SK-N-SH treated with all-trans-retinoic acid at 6 μM for 48 hours (cell line): Measurements from ENCODE around the gene TREX2.

ENCODE experiments used
- ATAC-seq: fragments of 200-7000 bp; cut with Tn5 transposase; 3 replicates; pipeline ENCODE4 v1.9.1; 2020; ENCODE audit warnings: mild to moderate bottlenecking, moderate library complexity
- ARNTL ChIP-seq: fragments of 450-650 bp; formaldehyde crosslinking; IDR thresholded peaks from 2 replicates; pipeline ENCODE4 v1.5.0; 2020; ENCODE audit warnings: low read depth, mild to moderate bottlenecking, moderate library complexity, borderline replicate concordance
- BACH2 ChIP-seq: fragments of 250-450 bp; sonication (Bioruptor Pico); IDR thresholded peaks from 2 replicates; pipeline ENCODE4 v1.9.0; 2021; ENCODE audit warnings: mild to moderate bottlenecking, borderline replicate concordance
- CREB5 ChIP-seq: fragments of 250-450 bp; sonication (Bioruptor Pico); IDR thresholded peaks from 2 replicates; pipeline ENCODE4 v1.5.1; 2020; ENCODE audit warnings: low read depth, mild to moderate bottlenecking, moderate library complexity
- CSDC2 ChIP-seq: fragments of 250-450 bp; sonication (Bioruptor Pico); IDR thresholded peaks from 2 replicates; pipeline ENCODE4 v1.5.0; 2020; ENCODE audit warnings: mild to moderate bottlenecking, moderate library complexity
- ESRRG ChIP-seq: fragments of 250-450 bp; sonication (Bioruptor Pico); IDR thresholded peaks from 2 replicates; pipeline ENCODE4 v1.6.1; 2021; ENCODE audit warnings: mild to moderate bottlenecking
- GLIS3 ChIP-seq: fragments of 250-450 bp; sonication (Bioruptor Pico); IDR thresholded peaks from 2 replicates; pipeline ENCODE4 v1.5.0; 2020; ENCODE audit warnings: mild to moderate bottlenecking, moderate library complexity
- ISL1 ChIP-seq: fragments of 250-450 bp; sonication (Bioruptor Pico); IDR thresholded peaks from 2 replicates; pipeline ENCODE4 v2.1.2; 2022; ENCODE audit warnings: mild to moderate bottlenecking, moderate library complexity
- OSR1 ChIP-seq: fragments of 250-450 bp; sonication (Bioruptor Pico); IDR thresholded peaks from 2 replicates; pipeline ENCODE4 v1.8.0; 2022; ENCODE audit warnings: moderate library complexity, mild to moderate bottlenecking, inconsistent platforms
- POU6F1 ChIP-seq: fragments of 250-450 bp; sonication (Bioruptor Pico); IDR thresholded peaks from 2 replicates; pipeline ENCODE4 v1.8.0; 2021; ENCODE audit warnings: low read depth, mild to moderate bottlenecking, moderate library complexity, borderline replicate concordance
- PPARA ChIP-seq: fragments of 250-450 bp; sonication (Bioruptor Pico); IDR thresholded peaks from 2 replicates; pipeline ENCODE4 v1.5.0; 2020; ENCODE audit warnings: mild to moderate bottlenecking, borderline replicate concordance
- RARB ChIP-seq: fragments of 250-450 bp; sonication (Bioruptor Pico); IDR thresholded peaks from 2 replicates; pipeline ENCODE4 v1.8.0; 2021; ENCODE audit warnings: mild to moderate bottlenecking, moderate library complexity
- SNAI2 ChIP-seq: fragments of 250-450 bp; sonication (Bioruptor Pico); IDR thresholded peaks from 2 replicates; pipeline ENCODE4 v1.5.0; 2020; ENCODE audit warnings: mild to moderate bottlenecking, moderate library complexity
- TCF4 ChIP-seq: fragments of 250-450 bp; sonication (Bioruptor Pico); IDR thresholded peaks from 2 replicates; pipeline ENCODE4 v1.8.0; 2021; ENCODE audit warnings: mild to moderate bottlenecking, moderate library complexity, borderline replicate concordance
- TOX ChIP-seq: fragments of 250-450 bp; sonication (Bioruptor Pico); IDR thresholded peaks from 2 replicates; pipeline ENCODE4 v1.8.0; 2021; ENCODE audit warnings: mild to moderate bottlenecking, moderate library complexity, borderline replicate concordance
- TSHZ2 ChIP-seq: fragments of 250-450 bp; sonication (Bioruptor Pico); IDR thresholded peaks from 2 replicates; pipeline ENCODE4 v1.5.0; 2020; ENCODE audit warnings: mild to moderate bottlenecking, moderate library complexity
- ZC3H10 ChIP-seq: fragments of 250-450 bp; sonication (Bioruptor Pico); IDR thresholded peaks from 2 replicates; pipeline ENCODE4 v1.5.1; 2021; ENCODE audit warnings: mild to moderate bottlenecking, moderate library complexity
- ZFP3 ChIP-seq: fragments of 250-450 bp; sonication (Bioruptor Pico); IDR thresholded peaks from 2 replicates; pipeline ENCODE4 v1.5.0; 2020; ENCODE audit warnings: mild to moderate bottlenecking, moderate library complexity
- ZFP30 ChIP-seq: fragments of 450-650 bp; formaldehyde crosslinking; IDR thresholded peaks from 2 replicates; pipeline ENCODE4 v1.5.0; 2022; ENCODE audit warnings: mild to moderate bottlenecking, moderate library complexity
- ZNF565 ChIP-seq: fragments of 450-650 bp; formaldehyde crosslinking; conservative IDR thresholded peaks from 2 replicates; pipeline ENCODE4 v1.5.0; 2020; ENCODE audit warnings: low read depth, mild to moderate bottlenecking, moderate library complexity
- ZNF70 ChIP-seq: fragments of 450-650 bp; formaldehyde crosslinking; IDR thresholded peaks from 2 replicates; pipeline ENCODE4 v1.5.0; 2020; ENCODE audit warnings: mild to moderate bottlenecking, moderate library complexity
- ZNF8 ChIP-seq: fragments of 450-650 bp; formaldehyde crosslinking; IDR thresholded peaks from 2 replicates; pipeline ENCODE4 v1.5.0; 2020; ENCODE audit warnings: mild to moderate bottlenecking, moderate library complexity
- TF ChIP-seq, protein P1 (sequence below): fragments of 250-450 bp; sonication (Bioruptor Pico); IDR thresholded peaks from 2 replicates; pipeline ENCODE4 v1.8.0; 2020; ENCODE audit warnings: mild to moderate bottlenecking, moderate library complexity, borderline replicate concordance
- TF ChIP-seq, protein P2 (sequence below): fragments of 250-450 bp; sonication (Bioruptor Pico); IDR thresholded peaks from 2 replicates; pipeline ENCODE4 v1.5.1; 2021; ENCODE audit warnings: mild to moderate bottlenecking, moderate library complexity

Gene TREX2

GRCh38 chrX:153409414-153410101 is 36.3 kb downstream of the TREX2 start:
- no peak for ATAC-seq
- TF ChIP-seq ESRRG (no peak), TCF4 (CRISPR knock-in tag) (no peak), ARNTL (no peak), TSHZ2 (no peak), CSDC2 (no peak), POU6F1 (CRISPR knock-in tag) (no peak), ISL1 (CRISPR knock-in tag) (no peak), GLIS3 (CRISPR knock-in tag) (no peak), ZFP30 (CRISPR knock-in tag) (no peak), CREB5 (CRISPR knock-in tag) (no peak), ZNF70 (no peak), RARB (CRISPR knock-in tag) (no peak), ZFP3 (no peak), OSR1 (CRISPR knock-in tag) (no peak), SNAI2 (no peak), BACH2 (CRISPR knock-in tag) (no peak), TOX (CRISPR knock-in tag) (no peak), ZNF8 (CRISPR knock-in tag) (no peak), PPARA (CRISPR knock-in tag) (no peak)
- TF ChIP-seq, protein P1, sequence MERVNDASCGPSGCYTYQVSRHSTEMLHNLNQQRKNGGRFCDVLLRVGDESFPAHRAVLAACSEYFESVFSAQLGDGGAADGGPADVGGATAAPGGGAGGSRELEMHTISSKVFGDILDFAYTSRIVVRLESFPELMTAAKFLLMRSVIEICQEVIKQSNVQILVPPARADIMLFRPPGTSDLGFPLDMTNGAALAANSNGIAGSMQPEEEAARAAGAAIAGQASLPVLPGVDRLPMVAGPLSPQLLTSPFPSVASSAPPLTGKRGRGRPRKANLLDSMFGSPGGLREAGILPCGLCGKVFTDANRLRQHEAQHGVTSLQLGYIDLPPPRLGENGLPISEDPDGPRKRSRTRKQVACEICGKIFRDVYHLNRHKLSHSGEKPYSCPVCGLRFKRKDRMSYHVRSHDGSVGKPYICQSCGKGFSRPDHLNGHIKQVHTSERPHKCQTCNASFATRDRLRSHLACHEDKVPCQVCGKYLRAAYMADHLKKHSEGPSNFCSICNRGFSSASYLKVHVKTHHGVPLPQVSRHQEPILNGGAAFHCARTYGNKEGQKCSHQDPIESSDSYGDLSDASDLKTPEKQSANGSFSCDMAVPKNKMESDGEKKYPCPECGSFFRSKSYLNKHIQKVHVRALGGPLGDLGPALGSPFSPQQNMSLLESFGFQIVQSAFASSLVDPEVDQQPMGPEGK: no peak

DNA sequence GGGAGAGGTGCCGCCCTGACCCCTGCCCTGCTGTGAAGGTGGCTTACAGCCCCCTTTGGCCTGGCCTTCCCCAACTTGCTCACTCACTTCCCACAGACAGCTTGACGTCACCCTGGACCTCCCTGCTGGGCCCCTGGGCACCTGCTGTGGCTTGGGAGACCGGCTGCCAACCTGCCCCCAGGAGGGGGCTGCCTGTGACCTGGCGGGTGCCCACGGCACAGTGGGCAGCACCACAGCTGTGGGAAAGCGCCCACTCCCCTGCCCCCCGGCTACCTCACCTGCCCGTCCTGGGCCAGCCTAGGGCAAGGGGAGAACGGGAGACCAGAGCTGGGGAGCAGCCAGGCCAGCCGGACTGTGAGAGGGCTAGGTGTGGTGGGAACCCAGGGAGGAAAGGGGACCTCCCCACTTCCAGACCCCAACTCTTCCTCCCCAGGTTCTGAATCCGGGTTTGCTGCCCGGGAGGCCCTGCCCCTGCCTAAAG is 36.9 kb downstream of the TREX2 start:
- no peak for TF ChIP-seq TOX (CRISPR knock-in tag)
- no peak for TF ChIP-seq ZC3H10 (CRISPR knock-in tag)
- TF ChIP-seq CSDC2: no peak
- TF ChIP-seq PPARA (CRISPR knock-in tag): no peak
- TF ChIP-seq GLIS3 (CRISPR knock-in tag): no peak
- TF ChIP-seq ESRRG: no peak
- TF ChIP-seq BACH2 (CRISPR knock-in tag): no peak
- TF ChIP-seq TSHZ2: no peak
- TF ChIP-seq, protein P1: no peak
- no peak for TF ChIP-seq ZNF8 (CRISPR knock-in tag)
- TF ChIP-seq, protein P2, sequence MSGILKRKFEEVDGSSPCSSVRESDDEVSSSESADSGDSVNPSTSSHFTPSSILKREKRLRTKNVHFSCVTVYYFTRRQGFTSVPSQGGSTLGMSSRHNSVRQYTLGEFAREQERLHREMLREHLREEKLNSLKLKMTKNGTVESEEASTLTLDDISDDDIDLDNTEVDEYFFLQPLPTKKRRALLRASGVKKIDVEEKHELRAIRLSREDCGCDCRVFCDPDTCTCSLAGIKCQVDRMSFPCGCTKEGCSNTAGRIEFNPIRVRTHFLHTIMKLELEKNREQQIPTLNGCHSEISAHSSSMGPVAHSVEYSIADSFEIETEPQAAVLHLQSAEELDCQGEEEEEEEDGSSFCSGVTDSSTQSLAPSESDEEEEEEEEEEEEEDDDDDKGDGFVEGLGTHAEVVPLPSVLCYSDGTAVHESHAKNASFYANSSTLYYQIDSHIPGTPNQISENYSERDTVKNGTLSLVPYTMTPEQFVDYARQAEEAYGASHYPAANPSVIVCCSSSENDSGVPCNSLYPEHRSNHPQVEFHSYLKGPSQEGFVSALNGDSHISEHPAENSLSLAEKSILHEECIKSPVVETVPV (CRISPR knock-in tag): no peak
- TF ChIP-seq CREB5 (CRISPR knock-in tag): no peak
- TF ChIP-seq ZNF565 (CRISPR knock-in tag): no peak
- no peak for TF ChIP-seq ZFP30 (CRISPR knock-in tag)
- TF ChIP-seq SNAI2: no peak
- TF ChIP-seq ZFP3: no peak
- no peak for TF ChIP-seq ISL1 (CRISPR knock-in tag)
- no peak for TF ChIP-seq TCF4 (CRISPR knock-in tag)
- no peak for ATAC-seq
